ENCODE data around the gene MED25. TPM values are rescaled to one million over a fixed set of nuclear protein-coding genes. Genes with fewer than 3 reads are reported as not detected.

MED25 gene
- total RNA-seq, 4 donors from 2014 or later, result 15.2 to 30.5 (median 16.4) TPM

DNA sequence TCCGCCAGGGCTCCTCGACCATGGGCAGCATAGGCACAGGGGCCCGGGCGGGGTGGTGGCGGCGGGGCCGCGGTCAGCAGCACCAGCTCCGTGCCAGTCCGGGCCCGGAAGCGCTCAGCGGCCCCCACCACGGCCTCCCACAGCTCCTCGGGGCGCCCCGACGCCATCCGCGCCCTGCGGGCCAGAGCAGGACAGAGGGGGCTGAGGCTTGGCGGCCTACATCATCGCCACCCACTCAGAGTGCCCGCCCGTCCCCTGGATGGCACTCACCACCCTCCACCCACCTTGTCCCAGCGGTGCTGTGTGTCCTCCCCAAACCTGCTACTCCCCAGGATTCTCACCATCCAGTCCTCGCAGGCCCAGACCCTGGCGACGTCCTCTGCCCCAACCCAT is 55.0 kb downstream of the MED25 start:
- TF ChIP-seq CTCF (IDR thresholded peaks at IDR 0.05; ENCODE audit: low read depth), result no peak

GRCh38 chr19:49873834-49874233 is 55.7 kb downstream of the MED25 start:
- no peak for TF ChIP-seq CTCF (IDR thresholded peaks at IDR 0.05; ENCODE audit: low read depth)

DNA sequence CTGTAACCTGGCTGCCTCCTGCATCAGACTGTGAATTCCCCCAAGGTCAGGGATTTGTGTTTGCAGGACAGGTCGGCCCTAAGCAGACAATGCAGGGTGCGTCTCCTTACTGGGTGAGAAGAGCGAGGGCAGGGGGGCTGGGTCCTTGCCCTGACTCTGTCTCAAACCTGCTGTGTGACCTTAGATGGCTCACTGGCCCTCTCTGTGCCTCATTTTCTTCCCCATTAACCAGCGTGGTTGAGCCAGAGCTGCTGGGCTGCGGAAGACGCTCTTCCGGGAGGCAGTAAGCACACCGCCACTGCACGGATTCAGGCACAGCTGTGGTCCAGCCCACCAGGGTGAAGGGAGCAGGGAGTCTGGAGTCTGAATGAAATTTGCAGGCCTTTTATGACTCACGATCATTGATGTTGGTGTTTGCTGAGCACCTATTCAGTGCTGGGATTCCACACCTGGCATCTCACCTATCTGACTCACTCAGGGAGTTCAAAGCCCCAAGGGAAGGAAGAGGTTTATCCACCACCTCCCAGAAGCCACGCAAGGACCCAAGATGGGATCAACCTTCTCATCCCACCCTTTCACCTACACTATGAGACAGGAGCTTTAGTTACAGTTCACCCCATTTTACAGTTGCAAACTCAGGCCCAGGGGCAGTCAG is 56.5 kb downstream of the MED25 start:
- no peak for TF ChIP-seq CTCF (IDR thresholded peaks at IDR 0.05; ENCODE audit: low read depth)

- TF ChIP-seq CTCF (IDR thresholded peaks at IDR 0.05; ENCODE audit: low read depth), result no peak
Measured at GRCh38 chr19:49875177-49875576, 57.1 kb downstream of the MED25 start.

DNA sequence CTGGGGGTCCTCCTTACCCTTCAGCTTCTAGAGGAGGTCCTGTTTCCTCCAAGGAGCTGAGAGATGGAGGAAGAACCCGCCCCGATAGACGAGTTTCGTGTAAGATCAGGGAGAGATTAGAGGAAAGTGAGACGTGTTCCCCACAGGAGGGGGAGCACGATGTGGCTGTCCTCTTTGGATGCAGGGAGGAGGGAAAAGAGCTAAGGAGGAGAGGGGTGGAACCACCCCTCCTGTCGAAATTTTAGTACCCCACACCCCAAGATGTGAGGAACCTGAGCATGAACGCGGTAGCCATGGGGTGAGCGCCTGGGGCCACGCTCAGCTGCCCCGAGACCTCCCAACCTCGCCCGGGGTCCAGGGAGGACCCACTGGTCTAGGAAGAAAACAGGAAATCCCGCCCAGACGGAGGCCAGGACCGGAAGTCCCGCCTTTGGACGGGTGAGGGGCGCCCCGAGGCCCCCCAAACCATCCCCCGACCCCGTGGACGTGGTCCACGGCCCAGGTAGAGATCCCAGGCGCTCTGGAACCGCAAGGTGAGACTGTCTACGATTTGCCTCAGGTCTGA is 57.9 kb downstream of the MED25 start:
- TF ChIP-seq CTCF (IDR thresholded peaks at IDR 0.05; ENCODE audit: low read depth), result no peak

GRCh38 chr19:49876422-49877019 is 58.4 kb downstream of the MED25 start:
- TF ChIP-seq CTCF (IDR thresholded peaks at IDR 0.05; ENCODE audit: low read depth), result peak; percentile 67

DNA sequence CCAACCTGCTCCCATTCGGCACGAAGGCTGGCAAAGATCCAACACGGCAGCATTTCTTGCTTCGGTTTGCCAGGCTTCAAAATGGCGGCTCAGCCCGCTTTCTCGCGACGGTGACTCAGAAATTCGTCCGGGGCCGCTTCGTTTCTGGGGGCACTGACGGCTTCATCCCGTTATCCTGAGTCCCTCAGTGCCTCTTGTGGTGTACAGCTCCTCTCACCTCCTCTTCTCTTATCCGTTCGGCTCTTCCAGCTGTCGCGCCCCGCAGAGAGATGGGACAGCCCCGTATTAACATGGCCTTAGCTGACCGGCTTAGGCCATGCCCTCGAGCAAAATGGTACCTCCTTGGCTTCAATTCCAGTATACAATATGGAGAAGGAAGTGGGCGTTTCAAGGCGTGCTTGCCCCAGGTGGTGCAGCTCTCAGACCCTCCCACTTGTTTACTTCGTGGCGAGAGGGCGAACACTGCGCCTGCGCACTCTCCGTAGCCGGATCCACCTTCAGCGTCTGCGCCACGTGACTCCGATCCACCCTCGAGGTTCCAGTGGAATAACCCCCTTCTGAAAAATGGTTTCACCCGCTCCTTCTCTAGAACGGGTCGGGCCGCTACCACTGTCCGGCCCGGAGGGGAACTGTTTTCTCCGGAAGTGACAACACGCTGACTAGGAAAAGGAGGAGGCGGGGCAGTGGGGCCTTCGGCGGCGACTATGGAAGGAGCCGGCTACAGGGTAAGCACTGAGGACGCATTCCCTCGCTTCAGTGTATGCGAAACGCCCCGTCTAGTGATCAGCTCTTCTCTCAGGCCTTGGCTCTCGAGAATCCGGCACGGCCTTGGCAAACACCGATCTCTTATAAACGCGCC is 59.2 kb downstream of the MED25 start, which contains the start of the genes AKT1S1 and TBC1D17:
Gene AKT1S1 (minus strand): TSS at position 336 of the 859 bp plus-strand sequence. CDS start 4,060 bp downstream, outside the sequence.
Gene TBC1D17 (plus strand): TSS at position 683 of the 859 bp plus-strand sequence. CDS start 22 bp downstream, at position 705.
- TF ChIP-seq CTCF (IDR thresholded peaks at IDR 0.05; ENCODE audit: low read depth), result no peak

All from subcutaneous adipose tissue (tissue), 4 donors.